SIG-M5 (cell line): ENCODE data around the gene ADAMTS7.
"Not testable (repeated sequence)": the region's sequence is repeated elsewhere in the genome, so short reads cannot be mapped to it uniquely, and the experiment has no call there.

Source experiments
- DNase-seq: peaks from one replicate; lab custom pipeline; 2025; lab: John Stamatoyannopoulos, UW

The ADAMTS7 gene

GRCh38 chr15:78811124-78811824 is at the start of gene ADAMTS7:
TSS of gene ADAMTS7 (minus strand) at chr15:78811464. CDS start at chr15:78811220, 244 bp downstream.
- no peak for DNase-seq

DNA sequence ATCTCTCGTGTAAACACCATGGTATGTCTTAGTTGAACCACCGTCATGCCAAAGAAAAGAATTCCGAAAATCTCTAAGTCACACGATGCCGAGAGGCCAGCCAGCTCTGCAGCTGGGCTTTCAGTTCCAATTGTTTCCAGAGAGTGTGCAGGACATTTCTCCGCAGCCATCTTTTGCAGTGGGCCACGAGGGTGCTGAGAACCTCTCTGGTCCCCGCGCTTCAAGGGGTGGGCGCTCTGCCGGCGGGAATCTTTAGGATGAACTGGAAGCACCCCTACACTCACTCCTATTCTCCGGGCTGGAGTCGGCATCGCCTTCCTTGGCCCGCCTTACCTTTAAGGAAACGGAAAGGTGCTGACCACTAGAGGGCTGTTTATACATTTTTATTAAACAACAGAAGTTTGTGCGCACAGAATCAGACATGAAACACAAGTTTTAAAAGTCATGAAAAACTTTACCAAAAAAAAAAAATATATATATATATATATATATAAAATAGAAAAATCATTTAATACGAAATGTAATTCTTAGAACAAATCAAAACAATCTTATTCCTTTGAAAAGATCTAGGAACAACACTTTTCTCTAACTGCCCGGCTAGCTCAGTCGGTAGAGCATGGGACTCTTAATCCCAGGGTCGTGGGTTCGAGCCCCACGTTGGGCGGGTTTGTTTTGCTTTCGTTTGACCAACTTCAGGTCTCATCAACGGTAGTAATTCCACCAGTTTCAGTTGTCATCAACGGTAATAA is 48.9 kb upstream of the ADAMTS7 start:
- DNase-seq: no peak

- no peak for DNase-seq
Observed at GRCh38 chr15:78855746-78856145, 44.5 kb upstream of the ADAMTS7 start.

DNA sequence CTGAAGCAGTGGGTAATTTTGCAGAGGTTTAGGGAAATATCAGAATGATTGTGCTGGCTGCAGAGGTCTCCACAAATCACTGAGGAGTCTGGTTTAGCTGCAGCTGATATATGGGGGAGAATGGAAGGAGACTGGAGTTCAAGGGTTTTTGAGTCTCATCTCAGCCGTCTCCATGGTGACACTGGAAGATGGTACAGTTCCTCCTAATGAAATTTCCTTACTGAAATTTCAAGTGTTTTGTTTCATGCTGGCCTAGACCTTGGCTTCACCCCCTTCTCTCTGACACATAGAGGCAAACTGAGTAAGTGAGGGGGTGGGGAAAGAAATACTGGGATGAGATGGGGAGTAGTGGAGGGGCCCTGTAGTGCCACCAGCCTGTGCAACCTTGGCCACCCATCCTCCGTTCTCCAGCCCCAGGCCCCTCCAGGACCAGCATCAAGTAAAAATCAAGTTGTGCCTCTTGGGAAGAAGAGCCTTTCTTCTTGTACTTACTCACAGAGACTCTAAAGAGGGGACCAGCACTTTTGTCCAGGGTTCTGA is 43.6 kb upstream of the ADAMTS7 start:
- DNase-seq: no peak

- DNase-seq: no peak
Observed at GRCh38 chr15:78853500-78853899, 42.2 kb upstream of the ADAMTS7 start.

GRCh38 chr15:78850941-78851755 is 39.9 kb upstream of the ADAMTS7 start:
- no peak for DNase-seq

DNA sequence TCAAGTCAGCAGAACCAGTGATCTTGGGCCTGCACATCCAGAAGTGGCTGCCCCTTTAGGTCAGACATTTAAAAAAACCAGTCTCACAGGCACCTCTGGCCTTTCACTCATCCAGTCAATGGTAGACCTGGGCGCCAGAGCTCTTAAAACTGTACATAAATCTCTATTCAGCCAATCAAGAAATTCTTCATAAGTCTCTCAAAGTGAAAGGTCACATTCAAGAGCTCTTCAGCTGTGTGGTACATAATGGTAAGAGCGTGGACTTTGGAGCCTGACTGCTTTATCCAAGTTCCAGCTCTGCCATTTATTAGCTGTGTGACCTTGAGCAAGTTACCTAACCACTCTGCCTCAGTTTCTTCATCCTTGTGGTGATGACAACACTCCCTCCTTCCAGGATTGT is 39.1 kb upstream of the ADAMTS7 start:
- DNase-seq: no peak

- not testable (repeated sequence) for DNase-seq
Observed at GRCh38 chr15:78847387-78847906, 36.2 kb upstream of the ADAMTS7 start.

- not testable (repeated sequence) for DNase-seq
Observed at GRCh38 chr15:78846906-78847305, 35.6 kb upstream of the ADAMTS7 start.

- no peak for DNase-seq
Observed at GRCh38 chr15:78842519-78842918, 31.3 kb upstream of the ADAMTS7 start.

- DNase-seq: no peak
Observed at GRCh38 chr15:78841891-78842290, 30.6 kb upstream of the ADAMTS7 start.

- no peak for DNase-seq
Observed at GRCh38 chr15:78841376-78841706, 30.1 kb upstream of the ADAMTS7 start.

DNA sequence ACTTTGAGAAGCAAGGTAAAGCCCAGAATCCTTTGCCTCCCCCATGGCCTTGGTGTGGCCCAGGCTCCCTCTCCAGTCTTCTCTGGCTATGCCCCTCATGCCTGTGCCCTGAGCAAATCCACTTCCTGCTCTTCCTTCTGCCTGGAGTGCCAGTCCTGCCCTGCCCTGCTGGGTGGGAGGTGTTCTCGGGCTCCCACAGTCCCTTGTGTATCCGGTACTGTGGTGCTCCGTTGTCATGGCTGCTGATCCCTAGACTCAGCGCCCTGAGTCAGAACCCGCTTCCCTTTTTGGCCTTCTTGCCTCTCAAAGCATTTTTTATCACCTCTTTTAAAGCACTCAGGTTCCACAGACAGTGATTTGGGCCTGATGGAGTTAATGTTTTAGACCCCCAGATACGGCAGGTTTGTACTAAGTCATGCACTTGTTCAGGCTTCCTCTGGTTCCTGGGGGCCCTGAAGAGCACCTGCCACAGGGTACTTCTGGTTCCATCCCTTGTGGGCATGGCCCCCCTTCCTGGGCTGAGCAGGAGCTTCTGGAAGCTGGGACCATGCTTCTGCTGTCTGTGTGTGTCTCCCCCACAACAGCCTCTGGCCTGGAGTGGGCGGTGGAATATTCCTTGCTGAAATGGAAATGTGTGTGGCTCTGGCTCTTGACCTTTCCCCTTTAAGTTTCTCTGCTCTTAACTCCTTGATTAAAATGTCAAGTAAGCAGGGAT is 29.6 kb upstream of the ADAMTS7 start:
- peak; percentile 15 for DNase-seq

- not testable (repeated sequence) for DNase-seq
Observed at GRCh38 chr15:78839151-78839550, 27.9 kb upstream of the ADAMTS7 start.

GRCh38 chr15:78838489-78838888 is 27.2 kb upstream of the ADAMTS7 start:
- DNase-seq: no peak

GRCh38 chr15:78837543-78837942 is 26.3 kb upstream of the ADAMTS7 start:
- no peak for DNase-seq

GRCh38 chr15:78837131-78837530 is 25.9 kb upstream of the ADAMTS7 start:
- DNase-seq: no peak

- DNase-seq: no peak
Observed at GRCh38 chr15:78836333-78836732, 25.1 kb upstream of the ADAMTS7 start.

DNA sequence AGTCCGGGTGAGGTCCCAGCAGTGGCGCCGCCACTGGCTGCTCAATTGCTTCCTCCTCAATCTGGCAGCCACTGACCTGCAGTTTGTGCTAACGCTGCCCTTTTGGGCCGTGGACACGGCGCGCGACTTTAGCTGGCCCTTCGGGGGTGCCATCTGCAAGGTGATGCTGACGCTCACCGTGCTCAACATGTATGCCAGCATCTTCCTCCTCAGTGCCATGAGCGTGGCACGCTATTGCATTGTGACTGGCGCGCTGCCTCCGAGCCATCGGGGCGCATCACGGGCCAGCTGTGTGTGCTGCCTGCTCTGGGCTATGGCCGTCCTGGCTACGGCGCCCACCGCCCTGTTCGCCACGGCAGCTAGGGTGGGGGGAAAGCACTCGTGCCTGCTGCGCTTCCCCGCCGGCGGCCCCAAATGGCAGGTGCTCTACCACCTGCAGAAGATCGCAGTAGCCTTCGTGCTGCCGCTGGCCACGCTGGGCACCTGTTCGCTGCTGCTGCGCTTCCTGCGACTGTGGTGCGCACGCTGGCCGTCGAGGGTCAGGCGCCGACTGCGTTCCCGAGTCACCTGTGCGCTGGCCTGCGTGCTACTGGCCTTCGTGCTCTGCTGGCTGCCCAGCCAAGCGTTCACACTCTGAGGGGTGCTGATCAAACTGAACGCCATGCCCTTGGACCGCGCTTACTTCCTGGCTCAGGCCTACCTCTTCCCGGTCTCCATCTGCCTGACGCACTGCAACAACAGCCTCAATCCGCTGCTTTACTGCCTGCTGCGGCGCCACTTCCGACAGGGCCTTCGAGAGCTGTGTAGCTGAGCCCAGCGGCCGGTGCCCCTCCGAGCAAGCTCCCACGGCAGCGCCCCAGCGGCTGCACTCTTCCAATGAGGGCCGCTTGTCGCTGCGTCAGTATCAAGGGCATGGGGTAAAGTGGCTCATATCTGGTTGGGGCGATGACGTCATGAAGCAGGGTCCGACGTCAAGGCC is 20.3 kb upstream of the ADAMTS7 start:
- no peak for DNase-seq

DNA sequence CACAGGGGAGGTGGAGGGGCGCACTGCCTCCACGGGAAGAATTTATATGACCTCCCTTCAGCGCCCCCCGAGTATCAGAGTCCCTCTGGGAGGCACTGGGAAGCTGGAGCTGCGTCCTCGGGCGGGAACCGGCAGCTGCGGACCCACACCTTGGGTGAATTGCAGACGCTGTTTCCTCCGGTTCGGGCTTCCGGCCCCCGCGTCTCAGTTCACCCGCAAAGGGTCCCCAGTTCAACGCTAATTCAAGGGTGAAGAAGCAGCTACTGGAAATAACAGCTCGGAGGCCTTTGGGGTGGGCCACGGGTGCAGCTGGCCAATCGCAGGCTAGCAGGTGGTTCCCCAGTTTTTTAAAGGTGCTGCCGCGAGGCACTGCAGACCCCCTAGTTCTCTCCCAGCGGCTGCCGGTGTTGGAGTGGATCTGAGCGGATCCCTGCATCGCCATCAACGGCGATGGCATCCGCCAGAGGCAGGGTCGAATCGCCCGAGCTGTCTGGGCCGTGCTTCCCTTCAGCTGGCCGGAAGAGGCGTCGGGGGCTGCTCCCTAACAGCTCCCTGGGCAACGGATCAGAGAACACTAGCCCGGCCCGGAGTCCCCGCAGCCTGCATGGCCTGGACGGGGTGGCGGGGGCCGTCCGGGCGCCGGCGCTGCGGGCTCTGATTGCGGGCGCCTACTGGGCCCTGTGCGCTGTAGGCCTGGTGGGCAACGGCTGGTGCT is 19.4 kb upstream of the ADAMTS7 start:
- no peak for DNase-seq
